Measurements from ENCODE around the gene MSL1. TPM values are rescaled to one million over a fixed set of nuclear protein-coding genes. Genes with fewer than 3 reads are reported as not detected.

Gene MSL1
- total and polyA plus RNA-seq, 9 of the 15 experiments (the other 6 are each of a cell fraction or from before 2014, with no cell fraction given): 13.8 to 120 (median 61.9) TPM

DNA sequence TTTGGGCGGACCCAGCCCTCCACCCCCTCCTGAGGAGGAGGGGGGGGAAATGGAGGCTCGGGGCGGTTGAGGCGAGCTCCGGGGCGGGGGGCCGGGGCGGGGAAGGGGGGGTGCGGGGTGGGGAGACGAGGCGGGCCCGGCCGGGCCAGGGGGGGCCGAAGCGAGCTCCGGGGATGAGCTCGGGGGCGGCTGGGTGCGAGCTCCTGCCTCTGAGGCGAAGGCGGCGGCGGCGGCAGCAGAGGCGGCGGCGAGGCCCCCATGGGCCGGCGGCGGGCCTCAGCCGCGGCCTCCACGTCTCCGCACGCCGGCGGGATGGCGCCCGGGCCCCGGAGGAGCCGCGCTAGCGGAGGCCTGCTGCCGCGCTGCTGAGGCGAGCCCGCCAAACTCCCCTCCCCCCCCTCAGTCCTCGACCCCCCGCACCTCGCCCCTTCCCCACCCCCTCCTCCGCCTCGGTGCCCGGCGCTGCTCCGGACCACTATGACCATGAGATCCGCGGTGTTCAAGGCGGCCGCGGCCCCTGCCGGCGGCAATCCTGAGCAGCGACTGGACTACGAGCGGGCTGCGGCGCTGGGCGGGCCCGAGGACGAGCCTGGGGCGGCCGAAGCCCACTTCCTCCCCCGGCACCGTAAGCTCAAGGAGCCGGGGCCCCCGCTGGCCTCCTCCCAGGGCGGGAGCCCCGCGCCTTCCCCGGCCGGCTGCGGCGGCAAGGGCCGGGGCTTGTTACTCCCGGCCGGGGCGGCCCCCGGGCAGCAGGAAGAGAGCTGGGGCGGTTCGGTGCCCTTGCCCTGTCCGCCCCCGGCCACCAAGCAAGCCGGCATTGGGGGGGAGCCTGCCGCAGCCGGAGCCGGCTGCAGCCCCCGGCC is 596 bp downstream of the MSL1 start (continued):
- TF ChIP-seq REST (IDR thresholded peaks at IDR 0.05; ENCODE audit: borderline replicate concordance) (0 out of 2 replicates have a peak, but pooled peaks have one; percentile 5), REST (CRISPR knock-in tag; IDR thresholded peaks at IDR 0.05; ENCODE audit: low read depth) (no peak), NRF1 (conservative IDR thresholded peaks at IDR 0.05 in 1 of 2, IDR thresholded peaks at IDR 0.05 in 1 of 2) (no peak)
- TF ChIP-seq, protein P1, sequence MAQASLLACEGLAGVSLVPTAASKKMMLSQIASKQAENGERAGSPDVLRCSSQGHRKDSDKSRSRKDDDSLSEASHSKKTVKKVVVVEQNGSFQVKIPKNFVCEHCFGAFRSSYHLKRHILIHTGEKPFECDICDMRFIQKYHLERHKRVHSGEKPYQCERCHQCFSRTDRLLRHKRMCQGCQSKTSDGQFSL (CRISPR knock-in tag; IDR thresholded peaks at IDR 0.05): peak; percentile 13; the same call in 1 of the 2 replicates
- TF ChIP-seq, protein P1 (tag; IDR thresholded peaks at IDR 0.05): peak in 1 of 2 experiments; percentile 92; a peak in 2 of 4 replicates
